Gastroesophageal sphincter (tissue), 3 donors: ENCODE data around the gene SLC25A19.

Source experiments
- CTCF ChIP-seq, 4 experiments: fragments of 200-600 bp in 2 of 4; fragments of 450-650 bp in 2 of 4; sonication (generic) in 1 of 4; IDR thresholded peaks; one replicate each; pipeline ENCODE4 v1.5.1; 2017 to 2019; ENCODE audit warnings: antibody characterized with exemption in 4 of 4, mild to moderate bottlenecking in 2 of 4, moderate library complexity in 2 of 4
- EP300 ChIP-seq: sonication (generic); formaldehyde crosslinking; IDR thresholded peaks from one replicate; pipeline ENCODE4 v1.6.1; 2017; ENCODE audit warnings: antibody characterized with exemption, mild to moderate bottlenecking
- POLR2A ChIP-seq, 2 donors: fragments of 450-650 bp; IDR thresholded peaks; one replicate each; pipeline ENCODE4 v1.6.1; 2017; ENCODE audit warnings: antibody characterized with exemption in 2 of 2, mild to moderate bottlenecking in 2 of 2, moderate library complexity in 1 of 2
- POLR2AphosphoS5 ChIP-seq: sonication (generic); formaldehyde crosslinking; IDR thresholded peaks from one replicate; pipeline ENCODE4 v1.6.1; 2017; ENCODE audit warnings: antibody characterized with exemption

DNA sequence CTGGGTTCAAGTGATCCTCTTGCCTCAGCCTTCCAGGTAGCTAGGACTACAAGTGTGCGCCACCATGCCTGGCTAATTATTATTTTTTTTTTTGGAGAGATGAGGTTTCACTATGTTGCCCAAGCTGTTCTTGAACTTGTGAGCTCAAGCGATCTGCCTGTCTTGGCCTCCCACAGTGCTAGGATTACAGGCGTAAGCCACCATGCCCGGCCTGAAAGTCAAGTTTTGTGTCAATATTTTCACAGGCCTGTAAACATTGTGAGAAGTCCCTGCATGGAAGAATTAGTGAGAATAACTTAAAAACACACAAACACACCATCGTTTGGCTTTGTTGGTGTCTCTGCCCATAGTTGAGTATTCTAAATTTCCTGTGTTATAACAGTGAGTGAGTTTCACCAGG lies 61.5 kb downstream of the SLC25A19 start:
- no peak for TF ChIP-seq POLR2A (IDR thresholded peaks at IDR 0.05)
- TF ChIP-seq POLR2AphosphoS5 = no peak
- TF ChIP-seq CTCF (IDR thresholded peaks at IDR 0.05) = no peak
- no peak for TF ChIP-seq EP300
